ENCODE results near the gene TRIM23.

- TF ChIP-seq CTCF (IDR thresholded peaks at IDR 0.05) = no peak
- TF ChIP-seq POLR2A (IDR thresholded peaks at IDR 0.05) = no peak
Measured at GRCh38 chr5:65588694-65589093, 35.4 kb downstream of the TRIM23 start.
